NOMO-1 treated with DMSO at 0.1 percent for 48 hours (cell line): ENCODE data around the gene PYGO2.
A peak's percentile ranks its signal among the peaks of the same experiment; 100 is the strongest.
"Not testable (repeated sequence)": the region's sequence is repeated elsewhere in the genome, so short reads cannot be mapped to it uniquely, and the experiment has no call there.

Source experiments
- DNase-seq: peaks from one replicate; lab custom pipeline; 2025; ENCODE audit not compliant: unreplicated experiment; lab: John Stamatoyannopoulos, UW

Gene PYGO2

DNA sequence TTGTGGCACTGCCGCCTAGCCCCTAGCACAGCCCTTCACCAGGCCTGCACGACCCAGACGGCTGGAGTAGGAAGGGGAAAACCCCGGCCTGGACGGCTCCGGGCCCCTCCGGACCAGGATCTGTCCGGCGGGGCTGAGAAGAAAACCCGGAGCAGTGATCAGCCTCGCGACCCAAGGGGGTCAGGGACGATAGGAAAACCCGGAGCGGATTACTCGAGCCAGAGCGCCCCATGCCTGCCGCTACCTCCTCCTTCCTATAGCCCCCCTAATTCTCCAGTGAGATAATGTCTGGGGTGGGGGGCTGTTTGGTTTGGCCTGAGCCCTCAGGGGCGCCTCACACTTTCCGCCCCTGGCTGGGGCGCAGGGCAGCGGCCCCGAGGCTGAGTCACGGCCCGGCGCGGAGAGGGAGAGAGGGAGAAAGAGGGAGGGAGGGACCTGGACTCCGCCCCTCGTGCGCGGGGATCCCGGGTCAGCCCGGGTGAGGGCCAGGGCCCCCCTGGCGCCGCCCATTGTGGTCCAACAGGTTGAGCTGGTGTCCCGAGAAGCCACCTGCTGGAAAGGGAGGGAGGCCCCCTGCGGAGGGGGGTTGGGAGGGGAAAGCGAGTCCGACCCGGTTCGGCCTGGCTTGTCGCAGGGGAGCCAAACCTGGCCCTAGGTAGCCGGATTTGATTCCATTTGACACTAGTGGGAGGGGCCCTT lies 39.3 kb upstream of the PYGO2 start:
- peak; percentile 87 for DNase-seq

DNA sequence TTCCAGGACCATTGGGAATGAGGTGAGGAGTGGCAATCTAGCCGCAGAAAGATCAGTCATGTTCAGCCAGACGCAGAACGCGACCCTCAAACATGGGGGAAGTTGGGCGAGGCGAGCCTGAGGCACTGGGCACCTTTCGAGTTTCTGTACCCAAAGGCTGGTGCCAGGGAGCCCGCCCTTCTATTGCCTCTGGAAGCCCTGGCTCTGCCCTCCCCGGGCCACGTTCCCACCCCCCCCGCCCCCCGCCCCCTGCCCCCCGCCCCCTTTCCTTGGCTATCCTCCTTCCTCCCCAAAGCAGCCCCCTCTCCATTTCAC lies 38.8 kb upstream of the PYGO2 start:
- no peak for DNase-seq

DNA sequence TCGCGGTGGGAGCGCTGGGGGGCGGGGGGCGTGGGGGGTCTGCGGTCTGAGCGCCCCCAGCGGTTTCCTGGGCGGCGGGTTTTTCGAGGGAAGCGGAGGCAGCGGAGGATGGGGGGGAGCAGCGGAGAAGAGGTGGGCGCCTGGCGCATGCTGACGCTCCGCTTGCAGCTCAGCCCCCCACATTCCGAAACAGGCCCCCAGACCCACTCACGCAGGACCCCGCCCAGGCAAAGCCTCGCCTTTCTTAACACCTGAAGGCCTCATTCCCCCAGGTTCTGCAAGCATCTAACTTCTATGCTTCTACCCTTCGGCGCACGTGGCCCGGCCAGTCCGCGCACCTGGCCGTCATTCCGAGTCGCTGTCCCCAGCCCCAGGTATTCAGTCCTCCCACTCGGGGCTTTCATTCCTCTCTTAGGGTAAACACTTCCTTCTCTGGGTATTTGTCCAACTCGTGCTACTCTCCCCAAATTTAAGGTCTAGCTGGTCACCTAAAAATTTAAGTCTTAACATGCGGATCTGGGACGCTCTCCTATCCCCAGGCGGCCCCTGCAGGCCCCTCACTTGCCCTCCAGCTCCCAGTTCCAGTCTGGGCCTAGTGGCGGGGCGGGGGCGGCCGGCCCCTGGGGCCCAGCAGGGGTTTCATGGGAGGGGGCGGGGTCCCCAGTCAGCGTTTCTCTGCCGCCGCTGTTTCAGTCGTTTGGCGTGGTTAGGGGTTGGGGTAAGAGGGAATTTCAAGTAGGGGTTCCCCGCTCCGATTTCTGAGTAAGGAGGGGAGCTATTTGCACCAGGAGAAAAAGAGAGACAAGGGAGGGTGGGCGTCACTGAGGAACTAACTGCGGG lies 38.2 kb upstream of the PYGO2 start:
- DNase-seq = peak; percentile 26

DNA sequence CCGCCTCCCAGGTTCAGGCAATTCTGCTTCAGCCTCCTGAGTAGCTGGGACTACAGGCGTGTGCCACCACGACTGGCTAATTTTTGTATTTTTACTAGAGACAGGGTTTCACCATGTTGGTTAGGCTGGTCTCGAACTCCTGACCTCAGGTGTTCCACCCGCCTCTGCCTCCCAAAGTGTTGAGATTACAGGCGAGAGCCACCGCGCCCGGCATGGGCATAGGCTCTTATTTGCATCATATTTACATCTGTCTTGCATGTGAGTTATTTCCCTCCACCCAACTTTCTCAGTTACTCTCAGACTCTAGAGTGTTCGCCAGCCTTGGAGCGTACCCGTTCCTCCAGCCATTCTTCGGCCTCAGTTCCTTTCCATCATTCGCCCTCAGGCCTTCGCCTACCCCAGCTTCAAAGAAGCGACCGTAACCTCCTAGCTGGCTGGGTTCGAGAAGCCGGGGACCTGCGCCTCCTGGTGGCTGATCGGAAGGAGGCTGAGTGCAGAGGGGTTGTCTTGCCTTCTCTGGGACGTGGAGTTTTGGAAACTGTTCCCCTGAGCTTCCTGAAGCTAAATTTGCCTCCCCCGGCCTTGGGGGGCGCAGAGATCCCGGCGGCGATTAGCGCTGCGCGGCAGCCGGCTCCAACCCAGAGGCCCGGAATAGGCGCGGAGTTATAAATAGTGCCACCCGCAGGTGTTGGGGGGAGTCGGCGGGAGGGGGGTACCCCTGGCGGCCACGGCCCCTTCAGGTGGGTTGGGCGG lies 37.4 kb upstream of the PYGO2 start:
- peak; percentile 71 for DNase-seq

DNA sequence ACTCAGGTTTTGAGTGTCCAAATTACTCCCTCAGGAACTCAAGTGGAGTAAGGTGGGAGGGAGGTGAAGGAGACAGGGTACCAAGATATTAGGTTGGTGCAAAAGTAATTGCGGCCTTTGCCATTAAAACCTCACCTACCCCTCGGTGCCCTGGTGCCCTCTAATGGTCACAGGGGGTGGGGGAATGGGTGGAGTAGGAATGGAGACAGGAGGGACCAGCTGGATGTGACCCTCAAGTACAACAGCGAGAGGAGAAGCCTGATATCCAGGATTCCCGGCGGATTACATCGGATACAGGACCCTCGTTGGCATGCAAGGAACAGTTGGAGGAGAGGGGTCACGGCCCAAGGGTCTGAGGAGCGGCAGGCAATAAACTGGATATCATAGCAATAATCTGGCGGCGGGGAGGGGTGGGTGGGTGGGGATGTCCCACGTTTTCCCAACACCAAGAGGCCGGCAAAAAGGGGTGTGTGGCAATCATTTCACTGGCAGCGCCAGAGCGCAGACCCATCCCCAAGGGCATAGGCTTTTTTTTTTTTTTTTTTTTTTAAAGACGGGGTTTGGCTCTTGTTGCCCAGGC lies 36.7 kb upstream of the PYGO2 start:
- DNase-seq = no peak

DNA sequence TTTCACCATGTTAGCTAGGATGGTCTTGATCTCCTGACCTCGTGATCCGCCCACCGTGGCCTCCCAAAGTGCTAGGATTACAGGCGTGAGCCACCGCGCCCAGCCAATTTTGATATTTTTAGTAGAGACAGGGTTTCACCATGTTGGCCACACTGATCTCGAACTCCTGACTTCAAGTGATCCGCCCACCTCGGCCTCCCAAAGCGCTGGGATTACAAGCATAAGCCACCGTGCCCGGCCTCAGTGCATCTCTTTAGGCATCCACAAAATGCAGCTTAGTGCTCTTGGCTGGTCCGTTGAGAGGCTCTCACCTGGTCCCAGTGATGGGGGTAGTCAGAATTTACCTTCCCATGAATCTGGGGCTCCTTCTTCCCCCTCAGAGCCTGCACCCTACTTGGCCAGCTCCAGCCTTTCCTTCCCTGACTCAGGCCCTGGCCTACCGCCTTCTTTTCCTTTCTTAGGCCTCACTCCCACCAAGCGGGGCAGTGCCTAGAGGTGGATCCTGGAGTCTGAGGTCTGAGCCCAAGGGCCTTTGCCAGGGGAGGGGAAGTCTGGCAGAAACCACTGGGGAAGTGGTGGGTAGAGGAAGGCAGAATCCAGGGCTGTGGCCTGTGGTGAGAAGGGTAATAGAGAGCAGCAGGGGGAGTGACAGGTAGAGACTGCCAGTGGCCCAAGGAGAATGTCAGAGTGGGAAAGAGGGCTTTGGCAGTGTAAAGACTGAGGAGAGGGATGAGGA lies 35.6 kb upstream of the PYGO2 start:
- DNase-seq = peak; percentile 45

DNA sequence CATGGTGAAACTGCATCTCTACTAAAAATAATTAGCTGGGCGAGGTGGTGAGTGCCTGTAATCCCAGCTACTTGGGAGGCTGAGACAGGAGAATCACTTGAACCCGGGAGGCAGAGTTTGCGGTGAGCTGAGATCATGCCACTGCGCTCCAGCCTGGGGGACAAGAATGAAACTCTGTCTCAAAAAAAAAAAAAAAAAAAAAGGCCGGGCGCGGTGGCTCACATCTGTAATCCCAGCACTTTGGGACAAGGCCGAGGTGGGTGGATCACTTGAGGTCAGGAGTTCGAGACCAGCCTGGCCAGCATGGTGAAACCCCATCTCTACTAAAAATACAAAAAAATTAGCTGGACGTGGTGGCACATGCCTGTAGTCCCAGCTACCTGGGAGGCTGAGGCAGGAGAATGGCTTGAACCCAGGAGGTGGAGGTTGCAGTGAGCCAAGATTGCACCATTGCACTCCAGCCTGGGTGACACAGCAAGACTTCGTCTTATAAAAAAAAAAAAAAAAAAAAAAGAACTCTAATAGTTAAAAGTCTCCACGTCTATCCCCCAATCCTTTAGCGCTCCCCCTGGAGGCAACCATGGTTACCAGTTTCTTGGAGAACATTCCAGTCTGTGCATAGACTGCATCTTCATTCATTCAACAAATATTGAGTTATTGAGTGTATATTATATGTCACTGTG lies 33.9 kb upstream of the PYGO2 start:
- DNase-seq = peak; percentile 15

DNA sequence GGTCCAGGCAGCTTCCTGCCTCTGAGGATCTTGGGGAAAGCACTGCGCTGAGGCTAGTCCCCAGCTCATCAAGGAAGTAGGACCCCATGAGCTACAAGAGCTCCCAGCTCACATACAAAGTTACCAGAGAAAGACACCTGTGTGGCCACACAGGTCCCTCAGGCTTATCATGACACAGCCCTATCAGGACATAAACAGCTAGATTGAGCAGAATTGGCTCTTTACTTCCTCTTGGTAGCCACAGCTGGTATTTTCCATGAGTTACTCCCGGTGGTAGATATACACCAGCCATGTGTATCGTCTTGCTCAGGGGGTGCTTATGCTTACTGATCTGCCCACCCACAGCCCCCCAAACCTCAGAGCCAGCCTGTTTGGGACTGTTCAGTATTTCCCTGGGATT lies 33.0 kb upstream of the PYGO2 start:
- no peak for DNase-seq

DNA sequence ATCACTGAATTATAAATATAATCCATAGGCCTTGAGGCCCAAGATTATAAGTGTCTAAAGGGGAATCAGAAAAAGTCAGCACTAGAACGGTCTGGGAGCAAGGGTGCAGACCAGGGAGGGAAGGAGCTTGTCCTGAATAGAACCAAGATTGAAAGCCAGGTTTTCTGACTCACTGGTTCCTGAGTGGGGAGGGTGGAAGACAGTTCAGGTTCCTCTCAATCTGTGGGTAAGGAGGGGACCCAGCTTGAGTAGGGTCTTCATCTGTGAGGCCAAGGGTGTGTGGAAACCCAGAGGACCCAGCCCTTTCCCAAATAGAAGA lies 32.6 kb upstream of the PYGO2 start:
- DNase-seq = no peak

DNA sequence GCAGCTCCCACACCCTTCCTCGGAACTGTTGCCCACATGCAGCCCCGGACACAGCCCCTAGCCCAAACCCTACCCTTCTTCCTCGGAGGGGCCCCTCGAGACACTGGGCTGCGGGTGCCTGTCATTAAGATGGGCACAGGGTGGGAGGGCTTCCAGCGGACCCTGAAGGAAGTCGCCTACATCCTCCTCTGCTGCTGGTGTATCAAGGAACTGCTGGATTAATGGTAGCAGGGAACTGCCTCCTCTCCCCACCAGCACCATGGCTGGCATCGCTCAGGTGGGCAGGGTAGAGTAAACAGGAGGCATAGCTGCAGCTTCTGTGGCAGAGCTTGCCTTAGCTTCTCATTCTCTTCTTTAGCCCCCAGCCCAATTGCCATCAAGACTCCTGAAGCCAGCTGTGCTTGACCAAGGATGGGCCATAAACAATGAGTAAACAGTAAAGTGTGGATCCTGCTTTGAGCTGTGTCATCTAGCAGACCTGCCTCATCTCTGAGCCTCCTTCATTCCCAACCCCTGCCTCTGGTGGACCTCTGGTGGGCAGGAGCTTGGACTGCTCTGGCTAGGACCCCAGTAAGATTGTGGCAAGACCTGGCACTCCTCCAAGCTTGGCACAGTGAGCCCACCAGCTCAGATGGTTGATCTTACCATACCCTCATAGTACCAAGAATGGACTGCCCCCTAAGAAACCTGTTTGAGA lies 32.1 kb upstream of the PYGO2 start, which contains the start of gene LENEP:
LENEP (plus strand) TSS at position 15 of the 697 bp plus-strand sequence; CDS start at position 37, 22 bp downstream.
- DNase-seq = no peak

DNA sequence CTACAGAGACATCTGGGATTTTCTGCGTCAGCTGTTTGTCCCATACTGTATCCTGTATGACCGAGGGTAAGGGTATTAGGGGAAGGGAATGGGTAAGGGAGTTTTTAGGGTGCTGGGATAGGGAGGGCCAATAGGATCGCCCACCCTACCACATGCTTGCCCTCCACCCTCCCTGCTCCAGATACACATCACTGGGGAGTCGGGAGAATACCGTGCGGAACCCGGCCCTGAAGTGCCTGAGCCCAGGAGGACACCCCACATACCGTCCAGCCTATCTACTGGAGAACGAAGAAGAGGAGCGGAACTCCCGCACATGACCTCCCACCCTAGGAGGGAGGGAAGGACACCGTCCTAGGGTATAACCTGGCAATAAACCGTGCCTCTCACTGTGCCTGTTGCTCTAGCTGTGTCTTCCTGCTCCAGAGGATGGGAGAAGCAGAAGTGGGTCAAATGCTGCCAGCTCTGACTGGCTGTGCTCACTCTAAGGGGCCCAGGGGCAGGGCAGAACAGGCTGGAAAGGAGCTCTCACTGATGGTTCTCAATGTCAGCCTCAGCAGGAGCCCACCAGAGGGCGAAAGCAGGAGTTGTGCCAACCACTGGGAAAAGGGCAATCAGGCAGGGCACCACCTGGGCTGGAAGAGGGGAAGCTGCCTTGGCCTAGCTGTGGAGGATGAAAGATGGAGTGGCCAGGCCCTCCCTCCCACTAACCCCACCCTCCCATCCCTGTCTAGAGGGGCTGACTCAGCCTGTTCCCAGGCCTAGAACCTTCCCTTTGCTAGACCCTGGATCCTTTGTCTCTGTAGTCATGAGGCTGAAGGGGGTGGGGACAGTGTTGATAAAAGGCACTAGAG lies 31.4 kb upstream of the PYGO2 start:
- no peak for DNase-seq

DNA sequence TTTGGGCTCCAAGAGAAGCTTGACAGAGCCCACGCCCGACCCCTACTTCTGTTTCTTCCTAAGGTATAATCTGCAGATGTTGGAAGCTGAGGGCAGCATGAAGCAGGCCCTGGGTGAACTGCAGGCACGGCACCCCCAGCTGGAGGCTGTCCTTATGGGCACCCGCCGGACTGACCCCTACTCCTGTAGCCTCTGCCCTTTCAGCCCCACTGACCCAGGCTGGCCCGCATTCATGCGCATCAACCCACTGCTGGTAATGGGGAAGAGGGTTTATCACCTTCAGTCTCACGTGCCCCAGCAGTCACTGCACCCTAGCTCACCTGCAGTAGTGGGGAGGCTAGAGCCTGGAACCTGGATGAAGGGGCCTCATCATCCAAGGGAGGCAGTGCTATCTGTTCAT lies 28.7 kb upstream of the PYGO2 start:
- DNase-seq = no peak

DNA sequence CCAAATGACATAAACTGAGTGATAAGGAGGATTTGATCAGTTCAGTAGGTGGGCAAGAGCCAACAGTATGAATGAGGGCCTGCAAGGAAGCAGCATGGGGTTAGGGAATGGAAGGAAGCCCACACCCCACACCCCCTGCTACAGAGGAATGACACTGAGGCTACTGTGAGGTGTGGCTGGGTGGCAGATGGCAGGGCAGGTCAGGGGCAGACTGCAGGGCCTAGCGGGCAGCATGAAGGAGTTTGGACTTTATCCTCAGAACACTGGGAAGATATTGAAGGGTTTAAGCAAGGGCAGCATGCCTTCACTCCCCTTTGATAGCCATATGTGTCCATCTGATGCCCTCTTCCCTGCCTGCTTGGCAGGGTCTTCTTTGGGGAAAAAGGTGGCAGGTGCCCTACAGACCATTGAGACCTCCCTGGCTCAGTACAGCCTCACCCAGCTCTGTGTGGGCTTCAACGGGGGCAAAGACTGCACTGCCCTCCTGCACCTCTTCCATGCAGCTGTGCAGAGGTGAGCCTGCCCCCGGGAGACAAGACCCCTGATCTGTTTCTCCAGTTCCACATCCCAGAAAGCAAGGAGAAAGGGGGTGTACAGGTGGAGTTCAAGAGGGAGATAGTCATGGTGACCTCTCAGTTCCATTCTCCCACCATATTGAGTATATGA lies 27.7 kb upstream of the PYGO2 start:
- DNase-seq = no peak

DNA sequence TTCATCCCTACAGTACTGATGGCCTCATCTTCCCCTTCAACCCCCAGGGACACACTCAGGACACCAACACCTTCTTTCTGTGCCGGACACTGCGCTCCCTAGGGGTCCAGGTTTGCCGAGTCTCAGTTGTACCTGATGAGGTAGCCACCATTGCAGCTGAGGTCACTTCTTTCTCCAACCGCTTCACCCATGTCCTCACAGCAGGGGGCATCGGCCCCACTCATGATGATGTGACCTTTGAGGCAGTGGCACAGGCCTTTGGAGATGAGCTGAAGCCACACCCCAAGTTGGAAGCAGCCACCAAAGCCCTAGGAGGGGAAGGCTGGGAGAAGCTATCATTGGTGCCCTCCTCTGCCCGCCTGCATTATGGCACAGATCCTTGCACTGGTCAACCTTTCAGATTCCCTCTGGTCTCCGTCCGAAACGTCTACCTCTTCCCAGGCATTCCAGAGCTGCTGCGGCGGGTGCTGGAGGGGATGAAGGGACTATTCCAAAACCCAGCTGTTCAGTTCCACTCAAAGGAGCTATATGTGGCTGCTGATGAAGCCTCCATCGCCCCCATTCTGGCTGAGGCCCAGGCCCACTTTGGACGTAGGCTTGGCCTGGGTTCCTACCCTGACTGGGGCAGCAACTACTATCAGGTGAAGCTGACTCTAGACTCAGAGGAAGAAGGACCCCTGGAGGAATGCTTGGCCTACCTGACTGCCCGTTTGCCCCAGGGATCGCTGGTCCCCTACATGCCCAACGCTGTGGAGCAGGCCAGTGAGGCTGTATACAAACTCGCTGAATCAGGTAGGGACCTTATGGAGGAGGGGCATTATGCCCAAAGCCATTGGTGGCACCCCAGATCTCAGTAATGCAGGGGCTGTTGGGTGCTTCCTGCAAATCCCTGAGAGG lies 26.7 kb upstream of the PYGO2 start:
- no peak for DNase-seq

DNA sequence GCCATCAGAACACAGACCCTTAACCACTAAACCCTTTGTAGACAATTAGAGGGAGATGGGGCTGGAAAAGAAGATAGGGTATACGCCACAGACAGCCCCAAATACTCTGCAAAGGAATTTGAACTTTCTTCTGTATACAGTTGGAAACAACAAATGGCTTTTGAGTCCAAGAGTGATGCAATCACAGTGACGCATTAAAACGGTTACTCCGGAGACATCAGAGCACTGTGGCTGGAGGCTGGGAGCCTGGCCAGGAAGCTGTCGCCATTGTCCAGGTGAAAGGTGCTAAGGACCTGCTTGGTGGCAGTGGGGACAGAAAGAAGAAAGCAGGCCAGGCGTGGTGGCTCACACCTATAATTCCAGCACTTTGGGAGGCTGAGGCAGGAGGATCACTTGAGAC lies 25.7 kb upstream of the PYGO2 start:
- DNase-seq = no peak

DNA sequence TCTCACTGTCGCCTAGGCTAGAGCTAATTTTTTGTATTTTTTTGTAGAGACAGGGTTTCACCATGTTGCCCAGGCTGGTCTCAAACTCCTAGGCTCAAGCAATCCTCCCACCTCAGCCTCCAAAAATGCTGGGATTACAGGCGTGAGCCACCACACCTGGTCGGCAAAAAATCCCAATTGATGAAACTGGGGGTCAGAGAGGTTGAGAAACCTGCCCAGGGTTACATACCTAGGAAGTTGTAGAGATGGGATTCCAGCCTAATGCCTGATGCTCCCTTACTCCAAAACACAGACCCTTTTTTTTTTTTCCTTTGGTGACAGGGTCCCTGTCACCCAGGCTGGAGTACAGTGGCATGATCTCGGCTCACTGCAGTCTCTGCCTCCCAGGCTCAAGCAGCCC lies 25.2 kb upstream of the PYGO2 start:
- DNase-seq = not testable (repeated sequence)

DNA sequence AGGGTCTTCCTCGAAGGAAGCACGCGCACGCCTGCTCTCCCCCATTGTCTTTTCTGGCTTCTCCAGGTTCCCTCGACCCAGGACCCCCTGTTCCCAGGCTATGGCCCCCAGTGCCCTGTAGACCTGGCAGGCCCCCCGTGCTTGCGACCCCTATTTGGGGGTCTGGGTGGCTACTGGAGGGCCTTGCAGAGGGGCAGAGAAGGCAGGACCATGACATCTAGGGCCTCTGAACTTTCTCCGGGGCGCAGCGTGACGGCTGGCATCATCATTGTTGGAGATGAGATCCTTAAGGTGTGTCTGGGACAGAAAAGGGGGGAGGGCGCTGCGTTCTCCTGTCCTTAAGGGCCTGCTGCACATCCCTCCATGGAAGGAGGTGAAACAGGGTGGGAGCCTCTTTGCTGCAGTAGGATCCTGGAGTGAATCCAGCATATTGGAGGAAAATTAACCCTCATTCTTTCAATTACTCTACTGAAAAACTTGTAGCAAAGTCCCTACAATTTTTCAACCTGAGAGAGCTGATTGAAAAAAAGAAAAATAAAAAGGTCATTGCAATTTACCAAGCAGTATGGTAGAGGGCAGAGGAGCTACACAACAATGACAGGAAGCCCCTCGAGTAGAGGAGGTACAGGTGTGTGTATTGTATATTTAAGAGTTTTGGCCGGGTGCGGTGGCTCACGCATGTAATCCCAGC lies 22.3 kb upstream of the PYGO2 start:
- DNase-seq = no peak
